SK-N-SH (cell line): ENCODE data around the gene ZSCAN30.

ENCODE experiments used
- CTCF ChIP-seq: fragments of 200-600 bp; sonication (generic); IDR thresholded peaks from 2 replicates; pipeline ENCODE4 v1.6.1; 2017; ENCODE audit warnings: antibody characterized with exemption, mild to moderate bottlenecking, moderate library complexity
- EZH2phosphoT487 ChIP-seq: fragments of 200-600 bp; sonication (generic); IDR thresholded peaks from 2 replicates; pipeline ENCODE4 v1.6.1; 2017; ENCODE audit warnings: low read depth, mixed run types, mild to moderate bottlenecking, antibody characterized with exemption, moderate library complexity, borderline replicate concordance
- RAD21 ChIP-seq: IDR thresholded peaks from 2 replicates; pipeline ENCODE4 v1.6.1; 2012; ENCODE audit warnings: mild to moderate bottlenecking, low read length

DNA sequence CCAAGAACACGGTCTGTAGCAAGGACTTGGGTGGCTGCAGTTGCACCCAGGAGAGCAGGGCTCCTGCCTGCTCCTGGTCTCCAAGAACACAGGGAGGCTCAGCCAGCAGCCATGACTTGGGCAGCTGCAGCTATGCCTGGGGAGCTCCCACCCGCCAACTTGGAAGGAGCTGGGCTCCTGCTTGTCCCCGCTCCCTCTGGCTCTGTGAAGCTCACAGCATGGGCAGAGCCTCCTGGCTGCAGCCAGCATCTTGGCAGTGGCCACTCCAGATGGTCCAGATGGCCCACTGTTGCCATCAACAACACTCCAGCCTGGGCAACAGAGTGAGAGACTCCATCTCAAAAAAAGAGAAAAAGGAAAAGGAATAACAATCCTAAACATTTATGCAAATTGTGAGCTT lies 5.2 kb downstream of the ZSCAN30 start:
- TF ChIP-seq RAD21 (no peak), CTCF (no peak), EZH2phosphoT487 (no peak)
